H9 (cell line): Measurements from ENCODE around the gene DTNB. TPM values are rescaled to one million over a fixed set of nuclear protein-coding genes. Genes with fewer than 3 reads are reported as not detected.

Experiments used
- DNase-seq: peaks from one replicate; pipeline ENCODE4 v3.0.0-alpha.2; 2017
- H2AFZ ChIP-seq: one replicate; pipeline ENCODE4 v1.6.1; 2013; ENCODE audit warnings: mild to moderate bottlenecking, low read length, control low read depth, moderate library complexity
- H2AK5ac ChIP-seq: 2 replicates; pipeline ENCODE4 v1.6.1; 2013; ENCODE audit warnings: low read length, control low read depth, mixed read lengths; ENCODE audit not compliant: insufficient read length
- H2BK120ac ChIP-seq: one replicate; pipeline ENCODE4 v1.6.1; 2013; ENCODE audit warnings: low read depth, mild to moderate bottlenecking, low read length, control low read depth, inconsistent platforms; ENCODE audit not compliant: poor library complexity, severe bottlenecking
- H2BK12ac ChIP-seq: 2 replicates; pipeline ENCODE4 v1.6.1; 2013; ENCODE audit warnings: low read length, control low read depth, mixed read lengths, low read depth; ENCODE audit not compliant: insufficient read length
- H2BK15ac ChIP-seq: 2 replicates; pipeline ENCODE4 v1.6.1; 2013; ENCODE audit warnings: low read depth, low read length, control low read depth
- H2BK20ac ChIP-seq: one replicate; pipeline ENCODE4 v1.6.1; 2013; ENCODE audit warnings: low read depth, mild to moderate bottlenecking, low read length, control low read depth, inconsistent platforms; ENCODE audit not compliant: poor library complexity, severe bottlenecking
- H2BK5ac ChIP-seq: 2 replicates; pipeline ENCODE4 v1.6.1; 2013; ENCODE audit warnings: low read length, control low read depth, mixed read lengths; ENCODE audit not compliant: insufficient read length
- H3K14ac ChIP-seq: 2 replicates; pipeline ENCODE4 v1.6.1; 2013; ENCODE audit warnings: low read length, control low read depth; ENCODE audit not compliant: insufficient read depth
- H3K18ac ChIP-seq: 2 replicates; pipeline ENCODE4 v1.6.1; 2013; ENCODE audit warnings: low read depth, mild to moderate bottlenecking, mixed read lengths, low read length, control low read depth; ENCODE audit not compliant: insufficient read length
- H3K23ac ChIP-seq: 2 replicates; pipeline ENCODE4 v1.6.1; 2013; ENCODE audit warnings: low read length, control low read depth, mixed read lengths, low read depth; ENCODE audit not compliant: insufficient read length
- H3K23me2 ChIP-seq: 2 replicates; pipeline ENCODE4 v1.6.1; 2013; ENCODE audit warnings: low read depth, mild to moderate bottlenecking, mixed read lengths, low read length, control low read depth; ENCODE audit not compliant: insufficient read length, poor library complexity, severe bottlenecking
- H3K27ac ChIP-seq: 2 replicates; pipeline ENCODE4 v1.5.1; 2013; ENCODE audit warnings: low read length, control low read depth, mixed read lengths, low read depth; ENCODE audit not compliant: insufficient read length
- H3K27me3 ChIP-seq: 2 replicates; pipeline ENCODE4 v1.6.1; 2013; ENCODE audit warnings: low read length, control low read depth, inconsistent platforms; ENCODE audit not compliant: insufficient read depth
- H3K4ac ChIP-seq: 2 replicates; pipeline ENCODE4 v1.6.1; 2013; ENCODE audit warnings: low read depth, mild to moderate bottlenecking, control low read depth, inconsistent platforms, low read length, moderate library complexity
- H3K4me1 ChIP-seq: 2 replicates; pipeline ENCODE4 v1.6.1; 2013; ENCODE audit warnings: low read length, control low read depth, inconsistent platforms; ENCODE audit not compliant: insufficient read depth
- H3K4me2 ChIP-seq: 2 replicates; pipeline ENCODE4 v1.6.1; 2013; ENCODE audit warnings: low read length, control low read depth, mixed read lengths; ENCODE audit not compliant: insufficient read length, insufficient read depth
- H3K56ac ChIP-seq: 2 replicates; pipeline ENCODE4 v1.6.1; 2013; ENCODE audit warnings: low read depth, mild to moderate bottlenecking, mixed read lengths, low read length, control low read depth; ENCODE audit not compliant: insufficient read length
- H3K79me1 ChIP-seq: 2 replicates; pipeline ENCODE4 v1.6.1; 2013; ENCODE audit warnings: low read depth, mild to moderate bottlenecking, moderate library complexity, low read length, control low read depth, inconsistent platforms; ENCODE audit not compliant: insufficient read depth, poor library complexity, severe bottlenecking
- H3K79me2 ChIP-seq: 2 replicates; pipeline ENCODE4 v1.6.1; 2013; ENCODE audit warnings: low read length, control low read depth, inconsistent platforms; ENCODE audit not compliant: insufficient read depth
- H3K9ac ChIP-seq: 2 replicates; pipeline ENCODE4 v1.6.1; 2013; ENCODE audit warnings: low read length, control low read depth, mixed read lengths; ENCODE audit not compliant: insufficient read length; ENCODE audit errors: extremely low read depth
- H3K9me3 ChIP-seq: one replicate; pipeline ENCODE4 v1.6.1; 2013; ENCODE audit warnings: low read depth, low read length, inconsistent platforms; ENCODE audit not compliant: control insufficient read depth
- H3T11ph ChIP-seq: one replicate; pipeline ENCODE4 v1.6.1; 2013; ENCODE audit warnings: mild to moderate bottlenecking, low read length, control low read depth, inconsistent platforms
- H4K20me1 ChIP-seq: one replicate; pipeline ENCODE4 v1.6.1; 2013; ENCODE audit not compliant: control insufficient read depth, insufficient read length, insufficient read depth
- H4K5ac ChIP-seq: 2 replicates; pipeline ENCODE4 v1.6.1; 2013; ENCODE audit warnings: low read depth, mild to moderate bottlenecking, mixed read lengths, low read length, control low read depth; ENCODE audit not compliant: insufficient read length
- H4K8ac ChIP-seq: replicated peaks from 2 replicates; pipeline ENCODE4 v1.6.1; 2013; ENCODE audit warnings: low read length, control low read depth, mixed read lengths, low read depth; ENCODE audit not compliant: insufficient read length
- H4K91ac ChIP-seq: 2 replicates; pipeline ENCODE4 v1.6.1; 2013; ENCODE audit warnings: low read depth, mild to moderate bottlenecking, moderate library complexity, mixed read lengths, low read length, control low read depth; ENCODE audit not compliant: insufficient read length
- H3K27ac Mint-ChIP-seq, 3 experiments: 2 replicates in 2 of 3; 3 replicates in 1 of 3; pipeline ENCODE4 v1.8.0; 2020 to 2021; ENCODE audit warnings: mixed read lengths in 3 of 3, mild to moderate bottlenecking in 1 of 3, moderate library complexity in 1 of 3
- H3K27me3 Mint-ChIP-seq: 2 replicates; pipeline ENCODE4 v1.8.0; 2021; ENCODE audit warnings: low read depth, mild to moderate bottlenecking, moderate library complexity, mixed read lengths
- H3K36me3 Mint-ChIP-seq, 3 experiments: 2 replicates in 2 of 3; 3 replicates in 1 of 3; pipeline ENCODE4 v1.8.0; 2020 to 2021; ENCODE audit warnings: low read depth in 3 of 3, mixed read lengths in 3 of 3; ENCODE audit not compliant: insufficient read depth in 1 of 3
- H3K4me1 Mint-ChIP-seq, 2 experiments: 2 replicates each; pipeline ENCODE4 v1.8.0; 2020; ENCODE audit warnings: mixed read lengths in 2 of 2
- H3K4me3 Mint-ChIP-seq, 2 experiments: 2 replicates in 1 of 2; 3 replicates in 1 of 2; pipeline ENCODE4 v1.8.0; 2020 to 2021; ENCODE audit warnings: mild to moderate bottlenecking in 2 of 2, mixed read lengths in 2 of 2, moderate library complexity in 1 of 2
- H3K9me3 Mint-ChIP-seq, 2 experiments: 2 replicates in 1 of 2; 3 replicates in 1 of 2; pipeline ENCODE4 v1.8.0; 2020; ENCODE audit warnings: mild to moderate bottlenecking in 2 of 2, mixed read lengths in 2 of 2, moderate library complexity in 1 of 2
- WGBS: extraction: QIAGEN DNeasy Blood & Tissue Kit; methylation state at CpG from one replicate; pipeline ENCODE4 v1.1.7; 2013; ENCODE audit warnings: missing lambda C conversion rate, low lambda C conversion rate, mixed read lengths; ENCODE audit not compliant: insufficient read length; ENCODE audit errors: extremely low coverage; 5-methylcytosine and 5-hydroxymethylcytosine counted together
- total RNA-seq: library from RNA; stranded (reverse); gene quantifications from 2 replicates; pipeline ENCODE4 v1.2.1, GENCODE V29; 2021
- TF ChIP-seq, protein P1 (sequence below): fragments of 200-600 bp; sonication (generic); conservative IDR thresholded peaks from 3 replicates; pipeline ENCODE4 v1.8.0; 2021; ENCODE audit warnings: antibody characterized with exemption, mild to moderate bottlenecking

The DTNB gene
- total RNA-seq, 1 experiment from 2014 or later = 26.7 TPM

DNA sequence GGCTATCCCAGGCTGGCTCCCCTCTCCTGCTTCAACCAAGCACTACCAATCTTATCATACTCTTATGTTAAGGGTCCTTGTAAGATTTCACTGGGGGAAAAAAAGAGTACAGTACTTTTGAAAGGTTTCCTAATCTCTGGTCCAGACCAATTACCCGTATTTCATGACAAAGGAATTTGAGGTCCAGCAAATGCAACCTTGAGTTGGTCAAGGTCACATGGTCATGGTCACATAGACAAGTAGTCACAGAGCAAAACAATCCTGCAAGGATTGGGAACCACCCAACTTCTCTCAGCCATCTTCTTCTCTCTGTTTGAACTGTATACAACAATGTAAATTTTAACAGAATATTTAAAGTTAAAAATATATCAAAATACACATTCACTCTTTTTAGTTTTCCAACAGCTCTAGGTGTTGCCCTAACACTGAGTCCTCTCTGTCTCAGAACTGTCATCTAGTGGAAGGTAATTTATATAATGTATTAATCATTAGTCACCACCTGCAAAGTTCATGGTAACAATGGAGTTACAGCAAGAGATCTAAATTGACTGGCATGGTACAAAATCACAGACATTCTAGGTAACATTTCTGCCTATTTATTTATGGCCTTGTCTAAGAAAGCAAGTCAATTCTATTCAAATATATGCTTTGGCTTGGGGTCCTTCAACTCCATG is 21.5 kb downstream of the DTNB start:
- no CpG with 5 or more reads among the region's 1 CpG for WGBS
- no peaks in the 10 kb centered on the region for H3K4me1 Mint-ChIP-seq
- Histone ChIP-seq H3K9ac (no peak overlapping the region), H3K23me2 (no peaks in the 10 kb centered on the region), H3K27me3 (no peaks in the 10 kb centered on the region), H2BK15ac (no peak overlapping the region), H3K4ac (no peak overlapping the region), H2AK5ac (no peak overlapping the region), H2BK12ac (no peak overlapping the region), H3T11ph (no peak overlapping the region), H3K4me2 (no peak overlapping the region), H3K23ac (no peak overlapping the region), H3K4me1 (no peaks in the 10 kb centered on the region), H4K5ac (no peak overlapping the region), H4K91ac (no peak overlapping the region), H3K9me3 (no peaks in the 10 kb centered on the region), H3K27ac (no peak overlapping the region), H3K18ac (no peak overlapping the region), H3K79me1 (peaks cover 5% of the 10 kb centered on the region), H4K8ac (no peak overlapping the region), H2BK20ac (no peak overlapping the region), H3K56ac (no peak overlapping the region), H4K20me1 (no peaks in the 10 kb centered on the region), H3K14ac (no peak overlapping the region), H2BK5ac (no peak overlapping the region), H2AFZ (no peak overlapping the region), H2BK120ac (no peak overlapping the region), H3K79me2 (no peaks in the 10 kb centered on the region; the same call in 1 of the 2 replicates)
- TF ChIP-seq, protein P1, sequence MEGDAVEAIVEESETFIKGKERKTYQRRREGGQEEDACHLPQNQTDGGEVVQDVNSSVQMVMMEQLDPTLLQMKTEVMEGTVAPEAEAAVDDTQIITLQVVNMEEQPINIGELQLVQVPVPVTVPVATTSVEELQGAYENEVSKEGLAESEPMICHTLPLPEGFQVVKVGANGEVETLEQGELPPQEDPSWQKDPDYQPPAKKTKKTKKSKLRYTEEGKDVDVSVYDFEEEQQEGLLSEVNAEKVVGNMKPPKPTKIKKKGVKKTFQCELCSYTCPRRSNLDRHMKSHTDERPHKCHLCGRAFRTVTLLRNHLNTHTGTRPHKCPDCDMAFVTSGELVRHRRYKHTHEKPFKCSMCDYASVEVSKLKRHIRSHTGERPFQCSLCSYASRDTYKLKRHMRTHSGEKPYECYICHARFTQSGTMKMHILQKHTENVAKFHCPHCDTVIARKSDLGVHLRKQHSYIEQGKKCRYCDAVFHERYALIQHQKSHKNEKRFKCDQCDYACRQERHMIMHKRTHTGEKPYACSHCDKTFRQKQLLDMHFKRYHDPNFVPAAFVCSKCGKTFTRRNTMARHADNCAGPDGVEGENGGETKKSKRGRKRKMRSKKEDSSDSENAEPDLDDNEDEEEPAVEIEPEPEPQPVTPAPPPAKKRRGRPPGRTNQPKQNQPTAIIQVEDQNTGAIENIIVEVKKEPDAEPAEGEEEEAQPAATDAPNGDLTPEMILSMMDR = no peak
- no peak overlapping the region for H3K4me3 Mint-ChIP-seq
- no peaks in the 10 kb centered on the region for H3K27me3 Mint-ChIP-seq
- H3K36me3 Mint-ChIP-seq = peaks cover 2 to 13% (median 4%) of the 10 kb centered on the region in 3 experiments; a peak in 6 of 7 replicates
- no peak overlapping the region for H3K27ac Mint-ChIP-seq
- H3K9me3 Mint-ChIP-seq = no peaks in the 10 kb centered on the region
- no peak for DNase-seq
